Activated gamma-delta T cell (primary cell): Measurements from ENCODE around the gene AOAH.
"Not testable (repeated sequence)": the region's sequence is repeated elsewhere in the genome, so short reads cannot be mapped to it uniquely, and the experiment has no call there.

ENCODE experiments used
- DNase-seq: peaks from one replicate; lab custom pipeline; 2025; lab: John Stamatoyannopoulos, UW

The AOAH gene

DNA sequence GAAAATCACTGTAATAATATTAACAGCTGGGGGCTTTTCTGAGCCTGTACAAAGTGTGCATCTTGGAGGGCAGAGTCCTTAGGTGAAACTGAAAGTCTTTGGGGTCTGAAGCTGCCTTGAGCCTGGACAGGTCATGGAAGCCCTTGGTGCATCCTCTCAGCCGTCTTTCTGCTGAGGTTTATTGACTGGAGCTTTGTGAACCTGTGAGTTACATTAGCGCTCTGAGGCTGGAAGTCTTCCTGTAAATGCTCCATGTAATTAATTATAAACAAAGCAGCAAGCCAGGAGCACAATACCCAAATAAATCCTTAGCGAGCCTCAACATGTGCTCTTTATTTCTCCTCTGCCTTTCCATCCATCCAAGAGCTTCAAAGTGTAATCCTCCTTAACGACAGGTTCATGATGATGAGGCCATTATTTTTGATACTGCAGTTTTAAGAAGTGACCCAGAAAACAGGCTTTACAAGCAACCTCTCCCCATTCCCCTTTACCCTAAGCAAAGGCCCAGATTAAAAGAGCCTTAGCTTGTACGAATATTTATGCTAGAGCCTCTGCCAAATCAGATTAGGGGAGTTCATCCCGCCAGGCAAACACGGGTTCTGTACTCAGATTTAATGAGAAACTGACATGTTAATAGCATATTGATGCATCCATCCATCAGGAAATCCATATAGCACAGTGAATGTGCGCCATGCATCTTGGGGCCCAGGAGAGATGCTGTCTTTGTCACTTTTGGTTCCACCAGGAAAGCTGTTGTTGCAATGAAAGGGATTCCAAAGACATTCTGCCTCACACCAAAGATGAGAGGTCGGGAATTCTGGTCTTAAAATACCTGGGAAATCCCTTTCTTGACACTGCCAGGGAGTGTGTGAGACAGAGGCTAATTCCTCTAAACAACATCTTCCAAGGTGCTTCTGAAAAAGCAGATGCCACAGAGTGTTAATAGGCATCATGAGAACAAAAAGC lies 216.5 kb downstream of the AOAH start:
- no peak for DNase-seq

DNA sequence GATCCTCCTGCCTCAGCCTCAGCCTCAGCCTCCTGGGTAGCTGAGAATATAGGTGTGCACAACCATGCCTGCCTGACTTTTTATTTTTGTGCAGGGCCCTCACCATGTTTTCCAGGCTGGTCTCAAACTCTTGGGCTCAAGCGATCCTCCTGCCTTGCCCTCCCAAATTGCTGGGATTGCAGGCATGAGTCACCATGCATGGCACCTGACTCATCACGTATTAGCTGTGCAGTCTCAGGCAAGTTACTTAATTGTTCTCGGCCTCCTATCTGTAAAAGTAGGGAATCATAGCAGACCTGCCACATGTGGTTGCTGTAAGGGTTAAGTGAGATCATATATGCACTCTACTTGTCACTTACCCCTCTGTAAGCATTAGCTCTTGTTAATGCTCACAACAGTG lies 217.5 kb downstream of the AOAH start:
- DNase-seq, result no peak

DNA sequence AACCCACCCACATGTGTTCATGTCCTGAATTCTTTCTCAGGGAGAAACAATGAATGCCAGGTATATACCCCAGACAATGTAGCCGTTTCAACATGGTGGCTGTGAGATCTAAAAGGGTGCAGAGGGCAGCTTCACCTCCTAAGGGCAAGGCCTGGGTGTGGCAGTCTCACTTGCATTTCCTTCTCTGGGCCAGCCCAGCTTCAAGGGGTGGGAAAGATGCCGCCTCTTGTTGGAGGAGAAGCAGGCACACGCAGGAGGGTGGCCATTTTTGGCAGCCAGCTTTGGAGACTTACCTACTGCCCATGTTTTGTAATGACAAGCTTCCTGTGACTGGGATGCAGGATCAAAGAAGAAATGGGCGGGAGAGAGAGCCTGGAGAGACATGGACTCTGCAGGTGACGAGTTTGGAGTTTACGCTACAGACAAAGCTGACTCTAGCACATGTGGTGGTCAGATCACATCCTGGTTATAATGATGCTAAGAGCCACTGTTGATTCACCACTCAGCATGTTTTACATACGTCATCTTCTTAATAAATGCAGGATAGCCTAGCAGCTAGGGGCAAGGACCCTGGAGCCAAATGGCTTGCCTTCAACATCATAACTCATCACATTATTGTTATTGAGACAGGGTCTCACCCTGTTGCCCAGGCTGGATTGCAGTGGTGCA lies 218.0 kb downstream of the AOAH start:
- DNase-seq, result no peak

DNA sequence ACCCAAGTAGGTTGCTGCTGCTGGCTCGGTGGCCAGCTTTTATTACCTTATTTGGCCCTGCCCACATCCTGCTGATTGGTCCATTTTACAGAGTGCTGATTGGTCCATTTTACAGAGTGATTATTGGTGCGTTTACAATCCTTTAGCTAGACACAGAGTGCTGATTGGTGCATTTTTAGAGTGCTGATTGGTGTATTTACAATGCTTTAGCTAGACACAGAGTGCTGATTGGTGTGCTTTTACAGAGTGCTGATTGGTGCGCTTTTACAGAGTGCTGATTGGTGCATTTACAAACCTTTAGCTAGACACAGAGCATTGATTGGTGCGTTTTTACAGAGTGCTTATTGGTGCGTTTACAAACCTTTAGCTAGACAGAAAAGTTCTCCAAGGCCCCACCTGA lies 219.7 kb downstream of the AOAH start:
- not testable (repeated sequence) for DNase-seq

DNA sequence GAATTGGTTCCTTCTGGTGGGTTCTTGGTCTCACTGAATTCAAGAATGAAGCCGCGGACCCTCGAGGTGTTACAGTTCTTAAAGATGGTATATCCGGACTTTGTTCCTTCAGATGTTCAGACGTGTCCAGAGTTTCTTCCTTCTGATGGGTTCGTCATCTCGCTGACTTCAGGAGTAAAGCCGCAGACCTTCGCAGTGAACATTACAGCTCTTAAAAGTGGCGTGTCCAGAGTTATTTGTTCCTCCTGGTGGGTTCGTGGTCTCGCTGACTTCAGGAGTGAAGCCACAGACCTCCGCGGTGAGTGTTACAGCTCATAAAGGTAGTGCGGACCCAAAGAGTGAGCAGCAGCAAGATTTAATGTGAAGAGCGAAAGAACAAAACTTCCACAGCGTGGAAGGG lies 220.1 kb downstream of the AOAH start:
- DNase-seq, result not testable (repeated sequence)

DNA sequence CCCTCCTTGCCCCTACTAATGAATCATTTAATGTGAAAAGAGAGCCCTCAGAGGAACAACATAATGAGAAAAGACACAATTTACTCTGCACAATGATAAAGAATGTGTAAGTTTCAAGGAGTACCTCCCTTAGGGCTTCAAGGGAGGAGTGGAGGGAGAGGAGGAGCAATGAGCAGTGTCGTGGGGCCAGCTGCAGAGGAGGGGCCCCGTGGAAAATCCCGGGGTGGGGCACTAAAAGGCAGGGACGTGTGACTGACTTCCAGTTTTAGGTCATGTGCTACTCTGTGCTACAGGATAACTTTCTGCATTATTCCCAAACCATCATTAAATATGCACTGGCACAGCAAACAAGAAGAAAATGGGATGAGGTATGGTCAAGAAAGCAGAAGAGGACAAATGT lies 226.5 kb downstream of the AOAH start:
- DNase-seq, result no peak

DNA sequence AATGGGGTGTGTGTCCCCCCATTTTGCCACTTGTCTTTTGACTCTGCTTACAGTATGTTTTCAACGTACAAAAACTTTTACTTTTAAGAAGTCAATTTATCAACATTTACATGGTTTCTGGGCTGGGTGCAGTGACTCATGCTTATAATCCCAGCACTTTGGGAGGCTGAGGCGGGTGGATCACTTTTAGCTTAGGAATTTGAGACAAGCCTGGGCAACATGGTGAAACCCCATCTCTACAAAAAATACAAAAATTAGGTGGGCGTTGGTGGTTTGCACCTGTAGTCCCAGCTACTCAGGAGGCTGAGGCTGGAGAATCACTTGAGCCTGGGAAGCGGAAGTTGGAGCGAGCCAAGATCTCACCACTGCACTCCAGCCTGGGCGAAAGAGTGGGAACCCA lies 227.1 kb downstream of the AOAH start:
- DNase-seq, result not testable (repeated sequence)

DNA sequence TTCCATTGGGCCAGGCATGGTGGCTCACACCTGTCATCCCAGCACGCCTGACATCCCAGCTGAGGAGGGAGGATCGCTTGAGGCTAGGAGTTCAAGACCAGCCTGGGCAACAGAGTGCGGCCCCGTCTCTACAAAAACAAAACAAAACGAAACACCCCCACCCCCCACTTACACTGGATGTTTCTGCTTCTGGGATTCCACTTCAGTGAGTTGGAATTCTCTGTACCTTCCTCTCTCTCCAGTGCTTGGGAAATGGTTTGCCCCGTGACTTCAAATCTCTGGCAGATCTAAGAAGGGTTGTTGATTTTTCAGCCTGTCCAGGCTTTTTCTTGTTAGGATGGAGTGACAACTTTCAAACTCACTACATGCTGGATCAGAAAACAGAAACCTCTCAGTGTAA lies 227.7 kb downstream of the AOAH start:
- DNase-seq, result no peak

DNA sequence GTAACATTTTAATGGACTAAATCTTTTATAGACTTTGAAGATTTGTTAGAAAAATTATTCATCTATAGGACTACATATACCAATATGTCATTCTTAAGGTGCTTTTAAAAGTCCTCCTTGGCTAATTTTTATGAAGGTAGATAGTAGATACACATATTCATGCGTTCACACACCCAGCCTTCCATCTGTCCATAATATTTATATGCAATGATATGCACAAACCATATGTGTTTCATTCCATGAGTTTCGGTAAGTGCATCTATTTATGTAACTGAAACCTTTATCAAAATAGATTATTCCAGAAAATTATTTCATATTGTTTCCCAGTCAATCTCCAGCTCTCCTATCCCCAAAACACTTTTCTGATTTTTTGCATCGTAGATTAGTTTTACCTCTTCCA lies 233.0 kb downstream of the AOAH start:
- DNase-seq, result no peak

DNA sequence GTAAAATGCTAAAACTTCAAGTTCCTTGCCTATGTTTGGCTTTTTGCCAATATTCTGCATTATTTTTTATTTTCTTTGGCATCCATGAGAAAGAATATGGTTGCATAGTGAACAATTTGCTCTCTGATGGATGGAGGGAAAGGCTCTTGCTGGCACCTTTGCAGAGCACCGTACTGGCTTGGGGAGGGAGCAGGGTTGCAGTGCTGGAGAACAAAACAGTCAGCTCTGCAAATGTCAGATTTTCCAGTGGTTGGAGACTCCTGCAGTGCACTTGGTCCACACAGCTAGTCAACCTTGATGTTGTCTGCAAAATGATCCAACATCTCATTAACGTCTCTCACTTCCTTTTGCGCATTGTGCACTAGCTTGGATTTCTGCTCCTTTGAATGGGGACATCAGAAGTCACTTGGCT lies 233.9 kb downstream of the AOAH start:
- DNase-seq, result no peak

DNA sequence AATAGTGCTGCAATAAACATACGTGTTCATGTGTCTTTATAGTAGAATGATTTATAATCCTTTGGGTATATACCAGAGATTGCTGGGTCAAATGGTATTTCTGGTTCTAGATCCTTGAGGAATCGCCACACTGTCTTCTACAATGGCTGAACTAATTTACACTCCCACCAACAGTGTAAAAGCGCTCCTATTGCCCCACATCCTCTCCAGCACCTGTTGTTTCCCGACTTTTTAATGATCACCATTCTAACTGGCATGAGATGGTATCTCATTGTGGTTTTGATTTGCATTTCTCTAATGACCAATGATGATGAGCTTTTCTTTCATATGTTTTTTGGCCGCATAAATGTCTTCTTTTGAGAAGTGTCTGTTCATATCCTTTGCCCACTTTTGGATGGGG lies 235.6 kb downstream of the AOAH start:
- not testable (repeated sequence) for DNase-seq

DNA sequence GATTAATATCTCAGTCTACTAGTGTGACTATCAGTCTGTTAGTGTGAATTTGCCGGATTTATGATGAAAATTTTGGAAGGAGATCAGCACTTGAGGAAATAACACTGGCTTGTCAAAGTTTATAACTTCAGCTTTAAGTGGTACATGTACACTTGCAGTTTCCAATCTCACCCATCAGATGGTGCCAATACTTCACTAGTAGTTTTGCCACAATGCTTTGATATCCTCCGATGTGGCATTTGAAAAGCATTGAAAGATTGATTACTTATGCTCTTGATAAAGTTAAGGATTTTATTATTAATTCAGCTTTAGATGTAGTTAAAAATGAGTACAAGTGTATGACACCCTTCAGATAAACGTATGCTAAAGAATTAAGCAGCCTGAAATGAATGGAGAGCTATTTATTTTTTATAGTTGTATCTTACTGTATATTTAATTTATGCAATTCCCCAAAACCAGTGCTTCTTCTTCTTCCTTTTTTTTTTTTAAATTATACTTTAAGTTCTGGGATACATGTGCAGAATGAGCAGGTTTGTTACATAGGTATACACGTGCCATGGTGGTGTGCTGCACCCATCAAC lies 236.4 kb downstream of the AOAH start:
- no peak for DNase-seq

DNA sequence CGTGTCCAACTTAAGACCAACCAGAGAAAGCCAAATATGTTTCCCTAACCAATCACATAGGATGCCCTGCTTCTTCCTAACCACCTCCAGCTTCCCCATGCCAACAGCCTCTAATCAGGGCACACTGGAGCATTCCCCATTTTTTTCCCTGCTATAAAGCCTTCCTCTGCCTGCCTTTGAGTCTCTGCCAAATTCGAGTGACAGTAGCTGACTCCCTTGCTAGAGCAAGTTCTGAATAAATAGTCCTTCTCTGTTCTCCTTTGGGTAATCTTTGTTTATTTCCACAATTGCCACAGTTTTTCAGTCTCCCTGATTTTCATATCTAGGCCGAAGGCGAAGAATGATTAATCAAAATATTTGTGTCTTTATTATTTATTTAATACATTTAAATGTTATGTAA lies 238.0 kb downstream of the AOAH start:
- DNase-seq, result no peak

DNA sequence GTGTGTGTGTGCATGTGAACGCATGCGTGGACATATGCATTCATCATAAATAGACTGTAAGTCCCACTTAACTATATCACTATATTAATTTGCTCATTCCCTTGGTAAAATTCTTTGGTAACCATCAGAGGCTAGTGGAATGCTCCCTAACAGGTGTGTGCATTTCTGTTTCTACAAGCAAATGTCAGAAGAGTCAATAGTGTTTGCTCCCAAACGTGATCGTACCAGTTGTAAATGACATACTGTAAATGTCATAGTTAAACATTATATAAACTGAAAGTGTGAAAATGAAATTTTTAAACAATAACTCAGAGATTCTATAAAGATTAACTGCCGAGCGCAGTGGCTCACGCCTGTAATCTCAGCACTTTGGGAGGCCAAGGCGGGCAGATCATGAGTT lies 240.0 kb downstream of the AOAH start:
- no peak for DNase-seq

DNA sequence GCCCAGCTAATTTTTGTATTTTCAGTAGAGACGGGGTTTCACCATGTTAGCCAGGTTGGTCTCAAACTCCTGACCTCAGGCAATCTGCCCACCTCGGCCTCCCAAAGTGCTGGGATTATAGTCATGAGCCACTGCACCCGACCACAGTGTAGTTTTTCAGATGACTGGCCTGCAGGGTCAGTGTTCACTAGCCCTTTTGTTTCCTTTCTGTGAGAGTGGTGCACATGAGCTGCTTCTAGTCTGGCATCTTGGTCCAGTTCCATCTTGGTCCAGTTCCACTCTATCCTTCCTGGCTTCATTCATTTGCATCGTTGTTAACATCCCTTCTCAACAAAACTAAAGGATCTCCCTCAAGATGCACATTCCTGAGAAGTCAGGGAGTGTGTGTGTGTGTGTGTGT lies 240.4 kb downstream of the AOAH start:
- DNase-seq, result not testable (repeated sequence)

DNA sequence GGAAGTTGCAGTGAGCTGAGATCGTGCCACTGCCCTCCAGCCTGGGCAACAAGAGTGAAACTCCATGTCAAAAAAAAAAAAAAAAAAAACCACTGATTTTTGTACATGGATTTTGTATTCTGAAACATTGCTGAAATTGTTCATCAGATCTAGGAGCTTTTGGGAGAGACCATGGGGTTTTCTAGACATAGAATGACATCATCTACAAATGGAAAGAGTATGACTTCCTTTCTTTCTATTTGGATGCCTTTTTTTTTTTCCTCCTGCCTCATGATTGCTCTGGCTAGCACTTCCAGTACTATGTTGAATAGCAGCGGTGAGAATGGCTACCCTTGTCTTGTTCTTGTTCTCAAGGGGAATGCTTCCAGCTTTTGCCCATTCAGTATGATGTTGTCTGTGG lies 245.5 kb downstream of the AOAH start:
- no peak for DNase-seq

DNA sequence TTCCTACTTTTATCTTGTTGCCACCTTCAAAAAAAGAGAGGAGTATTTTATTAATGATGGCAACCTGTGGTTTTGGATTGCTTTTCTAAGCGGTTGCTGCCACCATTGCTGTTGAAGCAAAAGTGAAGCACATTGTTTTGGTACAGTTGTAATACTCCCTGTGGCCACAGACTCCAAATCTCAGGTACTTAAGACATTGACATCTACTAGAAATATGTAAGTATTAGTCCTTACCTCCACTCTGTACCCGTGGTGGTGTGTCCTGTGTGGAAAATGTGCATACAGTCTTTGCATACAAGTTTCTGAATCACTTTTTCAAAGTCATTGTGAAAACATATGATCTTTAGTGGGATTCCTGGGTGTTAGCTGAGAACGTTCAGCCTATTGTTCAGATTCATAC lies 248.9 kb downstream of the AOAH start:
- no peak for DNase-seq

DNA sequence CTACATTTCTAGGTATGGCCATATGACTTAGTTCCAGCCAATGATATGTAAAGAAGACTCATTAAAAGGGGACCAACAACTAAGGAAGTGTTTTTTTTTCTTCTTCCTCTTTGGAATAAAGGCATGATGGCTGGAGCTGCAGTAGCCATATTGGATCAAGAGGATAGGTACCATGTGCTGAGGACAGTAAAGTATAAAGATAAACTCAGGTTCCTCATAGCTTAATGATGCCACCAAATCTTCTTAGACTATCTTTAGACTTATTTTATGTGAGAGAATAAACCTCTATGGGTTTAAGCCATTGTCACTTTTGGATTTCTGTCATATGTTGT lies 249.3 kb downstream of the AOAH start:
- no peak for DNase-seq

DNA sequence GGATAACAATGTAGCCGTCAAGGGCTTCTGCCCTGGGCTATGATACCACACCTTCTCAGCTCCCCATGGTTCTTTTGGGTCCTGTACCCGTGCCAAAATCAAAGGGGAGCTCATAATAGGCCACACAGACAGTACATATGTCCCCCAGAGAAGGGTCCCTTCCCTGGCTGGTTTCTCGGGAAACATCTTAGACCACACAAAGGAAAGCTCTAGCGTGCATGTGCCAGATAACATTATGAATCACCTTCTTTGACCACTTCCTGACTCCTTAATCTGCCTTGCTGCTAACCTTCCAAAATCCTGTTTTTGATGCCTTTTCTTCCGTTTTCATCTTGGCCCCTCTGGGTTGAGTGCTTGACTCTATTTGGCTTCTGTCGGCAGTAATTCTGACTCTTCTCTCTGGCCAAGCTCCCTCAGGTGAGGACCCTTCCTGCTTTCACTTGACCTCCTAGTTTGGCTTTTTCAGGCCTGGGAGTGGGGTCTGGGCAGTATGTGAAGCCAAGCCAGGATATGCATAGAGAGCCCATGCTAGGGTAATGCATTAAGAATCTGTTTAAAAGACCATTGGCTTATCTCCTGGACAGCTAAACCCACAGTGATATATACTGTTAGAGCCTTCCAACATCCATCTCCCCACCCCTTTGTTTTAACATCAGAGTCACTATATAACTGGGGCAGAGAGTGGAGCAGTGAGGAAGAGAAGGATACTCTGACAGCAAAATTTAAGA lies 249.8 kb downstream of the AOAH start:
- DNase-seq, result no peak

DNA sequence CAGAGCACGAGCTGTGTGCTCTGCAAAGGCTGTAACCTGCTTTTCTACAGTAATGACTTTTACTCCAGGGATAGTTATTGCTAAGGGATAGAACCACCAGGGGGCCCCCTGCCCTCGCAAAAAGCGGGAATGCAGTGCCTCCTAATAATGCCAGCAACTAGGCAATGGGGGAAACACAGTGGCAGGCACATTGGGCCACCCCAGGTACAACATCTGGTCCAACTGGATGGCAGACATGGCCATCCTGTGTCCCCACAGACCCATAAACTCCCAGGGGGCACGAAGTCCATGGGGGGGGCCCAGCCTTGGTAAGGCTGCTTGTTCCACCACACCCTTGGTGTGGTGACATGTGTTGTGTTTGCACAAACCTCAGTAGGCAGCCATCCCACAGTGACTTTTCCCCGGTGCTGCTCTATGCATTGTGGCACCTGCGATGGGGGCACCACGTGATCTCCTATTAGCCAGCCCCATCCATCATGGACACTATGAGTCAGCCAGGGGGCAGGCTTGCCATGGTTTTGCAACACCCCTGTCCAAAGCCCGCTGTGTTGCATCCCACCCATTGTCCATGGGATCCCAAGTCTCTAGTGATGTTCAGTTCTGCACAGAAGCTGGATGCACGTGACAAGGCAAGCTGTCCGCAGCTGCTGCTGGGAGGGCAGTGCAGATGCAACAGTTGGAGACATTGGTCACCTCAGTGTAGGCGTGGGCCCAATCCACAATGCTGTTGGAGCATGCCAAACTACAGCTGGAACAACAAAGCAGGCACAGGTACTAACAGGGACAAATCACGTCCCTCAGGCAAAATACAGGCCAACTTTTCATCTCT lies 250.6 kb downstream of the AOAH start:
- DNase-seq, result no peak

DNA sequence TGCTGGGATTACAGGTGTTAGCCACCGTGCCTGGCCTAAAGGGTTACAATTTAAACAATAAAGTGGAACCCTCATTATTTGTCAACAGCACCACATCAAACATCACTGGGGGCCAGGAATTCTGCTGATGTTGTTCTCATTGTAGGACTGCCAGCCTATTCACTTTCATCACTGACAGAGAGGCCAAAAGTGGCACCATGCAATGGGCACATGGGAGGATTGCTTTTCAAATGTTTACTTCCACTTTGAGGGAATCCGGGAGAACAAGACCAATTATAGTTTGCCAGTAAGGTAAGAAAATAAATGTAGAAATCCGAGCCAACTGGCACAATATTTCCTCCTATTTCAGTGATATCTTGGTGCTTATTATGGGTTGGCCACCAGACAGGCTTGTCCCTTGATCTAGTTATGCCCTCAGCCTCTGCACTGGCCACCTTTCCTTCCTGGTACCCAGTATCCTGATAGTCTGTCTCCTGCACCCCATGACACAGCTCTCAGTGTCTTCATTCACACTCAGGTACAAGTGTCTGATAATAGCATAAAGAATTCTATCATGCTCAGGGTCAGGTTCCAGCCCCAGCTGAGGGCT lies 252.1 kb downstream of the AOAH start:
- no peak for DNase-seq
